Caco-2 (cell line): ENCODE data around the gene WDR43. TPM values are rescaled to one million over a fixed set of nuclear protein-coding genes. Genes with fewer than 3 reads are reported as not detected.
A peak's percentile ranks its signal among the peaks of the same experiment; 100 is the strongest.

Experiments
- BruUV-seq: library from RNA; stranded (reverse); fragments of 400-500 nt; replicated peaks from 2 replicates; lab custom pipeline; 2021; lab: Mats Ljungman, UMichigan
- CTCF ChIA-PET: fragments of 300-600 bp; sonication (Branson Sonifier 250); formaldehyde crosslinking; loops from one replicate; lab custom pipeline; 2022; ENCODE audit warnings: antibody characterized with exemption; lab: Charles Lee
- POLR2A ChIA-PET: fragments of 300-600 bp; sonication (Branson Sonifier 250); formaldehyde crosslinking; loops from one replicate; lab custom pipeline; 2022; ENCODE audit warnings: antibody characterized with exemption; lab: Charles Lee
- DNase-seq, 2 experiments: peaks; one replicate each; pipeline versions ENCODE4 v3.0.0 to v3.0.0-alpha.2; 2020 to 2022
- H3K27me3 ChIP-seq: replicated peaks from 2 replicates; pipeline ENCODE4 v1.6.0; 2011; ENCODE audit warnings: low read length; ENCODE audit not compliant: control insufficient read depth, insufficient read depth
- H3K36me3 ChIP-seq: 2 replicates; pipeline ENCODE4 v1.5.1; 2011; ENCODE audit warnings: low read length; ENCODE audit not compliant: control insufficient read depth, insufficient read depth
- H3K4me1 ChIP-seq: fragments of 250-450 bp; sonication (Bioruptor Pico); 2 replicates; pipeline ENCODE4 v1.5.1; 2020; ENCODE audit warnings: mild to moderate bottlenecking
- H3K4me3 ChIP-seq: 2 replicates; pipeline ENCODE4 v1.5.1; 2011; ENCODE audit warnings: low read depth, mild to moderate bottlenecking, control low read depth, low read length
- H3K9me3 ChIP-seq: fragments of 250-450 bp; sonication (Bioruptor Pico); 2 replicates; pipeline ENCODE4 v1.5.1; 2020; ENCODE audit warnings: mild to moderate bottlenecking, moderate library complexity
- H3K27ac Mint-ChIP-seq: one replicate; pipeline ENCODE4 v1.8.0; 2022; ENCODE audit warnings: mixed read lengths; ENCODE audit not compliant: unreplicated experiment
- H3K27me3 Mint-ChIP-seq: one replicate; pipeline ENCODE4 v1.8.0; 2022; ENCODE audit warnings: mixed read lengths; ENCODE audit not compliant: insufficient read depth, unreplicated experiment
- H3K36me3 Mint-ChIP-seq: one replicate; pipeline ENCODE4 v1.8.0; 2022; ENCODE audit warnings: mild to moderate bottlenecking, mixed read lengths; ENCODE audit not compliant: insufficient read depth, unreplicated experiment
- H3K4me1 Mint-ChIP-seq: one replicate; pipeline ENCODE4 v1.8.0; 2022; ENCODE audit warnings: low read depth, mixed read lengths; ENCODE audit not compliant: unreplicated experiment
- H3K4me3 Mint-ChIP-seq: one replicate; pipeline ENCODE4 v1.8.0; 2022; ENCODE audit warnings: mild to moderate bottlenecking, moderate library complexity, mixed read lengths; ENCODE audit not compliant: unreplicated experiment
- H3K9me3 Mint-ChIP-seq: one replicate; pipeline ENCODE4 v1.8.0; 2022; ENCODE audit warnings: mixed read lengths; ENCODE audit not compliant: unreplicated experiment
- intact Hi-C: fragments of 100-400 bp; cut with micrococcal nuclease; formaldehyde crosslinking; loops from one replicate; pipeline ENCODE4 v1.10.0; 2022; ENCODE audit not compliant: unreplicated experiment
- total RNA-seq: library from RNA; stranded (reverse); gene quantifications from 2 replicates; pipeline ENCODE4 v1.2.3, GENCODE V29; 2022
- TF ChIP-seq, protein P1 (sequence below), 2 experiments: fragments of 200-600 bp in 1 of 2; IDR thresholded peaks; 1 replicate in 1 of 2; 2 replicates in 1 of 2; pipeline versions ENCODE4 v1.5.1 to v1.8.0; 2011 to 2022; ENCODE audit warnings: antibody characterized with exemption in 1 of 2, control low read depth in 1 of 2, inconsistent platforms in 1 of 2, low read depth in 1 of 2, low read length in 1 of 2, mild to moderate bottlenecking in 1 of 2, moderate library complexity in 1 of 2; ENCODE audit not compliant: insufficient read depth in 1 of 2, severe bottlenecking in 1 of 2, unreplicated experiment in 1 of 2

WDR43 gene
- total RNA-seq, 1 experiment from 2014 or later, result 133 TPM

DNA sequence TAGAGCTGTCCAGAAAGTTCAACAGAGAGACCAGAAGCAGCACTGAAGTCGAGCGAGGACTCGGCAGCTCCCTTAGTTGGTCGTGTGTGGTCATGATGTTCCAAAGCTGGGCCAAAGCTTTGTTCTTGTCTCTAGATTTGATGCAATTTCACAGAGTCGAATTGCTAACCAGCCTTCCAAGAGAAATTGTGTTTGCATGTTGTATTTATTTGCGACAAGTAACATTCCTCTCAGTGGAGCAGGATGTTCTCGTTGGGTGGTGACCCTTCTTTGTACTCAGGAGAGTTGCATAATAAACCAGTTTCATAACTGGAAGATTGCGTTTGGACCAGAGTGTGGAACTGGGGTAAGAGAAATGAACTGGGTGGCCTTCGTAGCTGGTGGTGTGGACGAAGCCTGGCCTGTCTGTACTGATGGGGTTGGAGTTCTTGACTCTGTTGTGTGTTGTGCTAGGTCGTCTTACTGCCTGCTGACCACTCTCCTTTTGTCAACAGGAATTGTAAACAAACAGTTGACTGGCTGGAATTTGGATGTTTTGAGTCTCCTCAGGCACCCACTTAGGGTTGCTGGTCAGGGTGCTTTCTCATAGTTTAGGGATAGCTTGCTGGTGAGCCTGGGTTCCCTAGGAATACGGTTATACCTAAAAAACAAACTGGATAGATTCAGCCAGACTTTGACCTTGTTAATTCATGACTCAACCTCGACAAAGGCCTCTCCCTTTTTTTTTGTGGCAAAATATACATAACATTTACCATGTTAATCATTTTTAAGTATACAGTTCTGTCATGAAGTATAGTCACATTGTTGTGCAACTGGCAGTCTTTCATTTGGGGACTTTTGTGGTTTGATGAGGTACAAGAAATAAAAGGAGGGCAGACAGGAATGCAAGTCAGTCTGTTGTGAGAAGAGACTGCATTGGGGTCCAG, 57.7 kb downstream of the WDR43 start:
- TF ChIP-seq, protein P1, sequence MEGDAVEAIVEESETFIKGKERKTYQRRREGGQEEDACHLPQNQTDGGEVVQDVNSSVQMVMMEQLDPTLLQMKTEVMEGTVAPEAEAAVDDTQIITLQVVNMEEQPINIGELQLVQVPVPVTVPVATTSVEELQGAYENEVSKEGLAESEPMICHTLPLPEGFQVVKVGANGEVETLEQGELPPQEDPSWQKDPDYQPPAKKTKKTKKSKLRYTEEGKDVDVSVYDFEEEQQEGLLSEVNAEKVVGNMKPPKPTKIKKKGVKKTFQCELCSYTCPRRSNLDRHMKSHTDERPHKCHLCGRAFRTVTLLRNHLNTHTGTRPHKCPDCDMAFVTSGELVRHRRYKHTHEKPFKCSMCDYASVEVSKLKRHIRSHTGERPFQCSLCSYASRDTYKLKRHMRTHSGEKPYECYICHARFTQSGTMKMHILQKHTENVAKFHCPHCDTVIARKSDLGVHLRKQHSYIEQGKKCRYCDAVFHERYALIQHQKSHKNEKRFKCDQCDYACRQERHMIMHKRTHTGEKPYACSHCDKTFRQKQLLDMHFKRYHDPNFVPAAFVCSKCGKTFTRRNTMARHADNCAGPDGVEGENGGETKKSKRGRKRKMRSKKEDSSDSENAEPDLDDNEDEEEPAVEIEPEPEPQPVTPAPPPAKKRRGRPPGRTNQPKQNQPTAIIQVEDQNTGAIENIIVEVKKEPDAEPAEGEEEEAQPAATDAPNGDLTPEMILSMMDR (IDR thresholded peaks at IDR 0.05; ENCODE audit: insufficient read depth in 1 of 2, low read depth in 1 of 2, low read length in 1 of 2, severe bottlenecking in 1 of 2, unreplicated experiment in 1 of 2), result no peak
- H3K36me3 ChIP-seq, result peaks cover 9% of the 10 kb centered on the region
- Mint-ChIP-seq H3K9me3 (peaks cover 21% of the 10 kb centered on the region), H3K27ac (peak overlapping the region; percentile 75), H3K4me1 (peaks cover 27% of the 10 kb centered on the region), H3K4me3 (no peak overlapping the region), H3K27me3 (no peaks in the 10 kb centered on the region), H3K36me3 (peaks cover 31% of the 10 kb centered on the region)
- peaks cover 25% of the 10 kb centered on the region for H3K4me1 ChIP-seq
- POLR2A ChIA-PET, result interaction anchor here (0.5 kb wide), 1 partner anchor 297 kb away, joined by 4 read pairs; no protein-coding TSS in a partner anchor
- CTCF ChIA-PET, result no interaction called here
- peak in 1 of 2 experiments; percentile 28 for DNase-seq
- intact Hi-C loops, result loop anchor here (1.0 kb wide), 1 partner anchor 131 kb away; no protein-coding TSS in a partner anchor
- BruUV-seq, result TSS peak; percentile 6
- H3K4me3 ChIP-seq, result no peak overlapping the region
- H3K27me3 ChIP-seq, result no peaks in the 10 kb centered on the region
- H3K9me3 ChIP-seq, result peaks cover 2% of the 10 kb centered on the region; the same call in 1 of the 2 replicates

DNA sequence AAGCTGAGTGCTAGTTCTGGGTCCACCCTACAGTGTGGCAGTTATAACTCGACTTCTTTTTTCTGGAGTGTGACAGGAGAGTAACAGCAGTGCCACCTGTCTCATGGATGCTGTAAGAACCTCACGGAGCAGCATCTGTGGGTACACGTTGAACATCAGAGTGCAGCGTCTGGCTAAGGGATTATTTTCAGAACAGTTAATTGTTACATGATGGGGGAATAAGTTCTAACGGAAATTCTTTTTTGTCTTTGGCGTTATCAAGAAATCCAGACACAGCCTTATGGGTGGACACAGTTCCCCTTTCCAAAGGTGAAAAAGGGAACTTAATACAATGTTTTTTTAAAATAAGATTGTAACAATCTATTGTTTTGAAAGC, 58.4 kb downstream of the WDR43 start:
- intact Hi-C loops, result loop anchor here (1.0 kb wide), 1 partner anchor 132 kb away; no protein-coding TSS in a partner anchor
- no TSS peak for BruUV-seq
- Histone ChIP-seq H3K27me3 (no peaks in the 10 kb centered on the region), H3K36me3 (peaks cover 9% of the 10 kb centered on the region), H3K9me3 (no peaks in the 10 kb centered on the region; the same call in 1 of the 2 replicates), H3K4me3 (no peak overlapping the region), H3K4me1 (peaks cover 25% of the 10 kb centered on the region)
- H3K4me3 Mint-ChIP-seq, result no peak overlapping the region
- H3K4me1 Mint-ChIP-seq, result peaks cover 27% of the 10 kb centered on the region
- H3K27ac Mint-ChIP-seq, result no peak overlapping the region
- TF ChIP-seq, protein P1 (IDR thresholded peaks at IDR 0.05; ENCODE audit: insufficient read depth in 1 of 2, low read depth in 1 of 2, low read length in 1 of 2, severe bottlenecking in 1 of 2, unreplicated experiment in 1 of 2), result peak in 1 of 2 experiments; percentile 37
- peaks cover 21% of the 10 kb centered on the region for H3K9me3 Mint-ChIP-seq
- CTCF ChIA-PET, result no interaction called here
- DNase-seq, result no peak
- POLR2A ChIA-PET, result no interaction called here
- peaks cover 30% of the 10 kb centered on the region for H3K36me3 Mint-ChIP-seq
- no peaks in the 10 kb centered on the region for H3K27me3 Mint-ChIP-seq

DNA sequence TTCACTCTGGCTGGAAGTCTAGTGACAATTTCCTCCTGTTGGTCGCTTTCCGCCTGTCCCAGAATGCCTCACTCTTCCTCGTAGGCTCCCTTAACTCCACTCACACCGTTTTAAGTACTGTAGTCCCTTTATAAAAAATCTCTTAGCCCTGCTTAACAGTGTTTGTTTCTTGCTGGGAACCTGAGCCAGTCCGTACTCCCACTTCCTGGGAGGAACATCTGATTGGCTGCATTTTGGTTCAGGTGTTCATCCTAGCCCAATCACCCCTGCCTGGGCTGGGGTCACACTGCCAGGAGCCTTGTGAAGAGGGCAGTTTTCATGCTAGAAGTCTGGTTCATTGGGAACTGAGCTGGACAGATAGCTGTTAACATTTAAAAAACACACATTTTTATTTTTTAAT, 61.0 kb downstream of the WDR43 start:
- Mint-ChIP-seq H3K4me3 (no peak overlapping the region), H3K27me3 (no peaks in the 10 kb centered on the region), H3K4me1 (peaks cover 16% of the 10 kb centered on the region), H3K9me3 (peaks cover 3% of the 10 kb centered on the region), H3K36me3 (peaks cover 3% of the 10 kb centered on the region), H3K27ac (no peak overlapping the region)
- TF ChIP-seq, protein P1 (IDR thresholded peaks at IDR 0.05; ENCODE audit: insufficient read depth in 1 of 2, low read depth in 1 of 2, low read length in 1 of 2, severe bottlenecking in 1 of 2, unreplicated experiment in 1 of 2), result no peak
- no peaks in the 10 kb centered on the region for H3K9me3 ChIP-seq
- POLR2A ChIA-PET, result no interaction called here
- H3K27me3 ChIP-seq, result no peaks in the 10 kb centered on the region
- CTCF ChIA-PET, result no interaction called here
- peaks cover 20% of the 10 kb centered on the region for H3K4me1 ChIP-seq
- no peak overlapping the region for H3K4me3 ChIP-seq
- no peaks in the 10 kb centered on the region for H3K36me3 ChIP-seq
- intact Hi-C loops, result no loop called here
- BruUV-seq, result no TSS peak
- DNase-seq, result no peak
